Liver (tissue), 9 donors: Measurements from ENCODE around the gene B3GNT4. TPM values are rescaled to one million over a fixed set of nuclear protein-coding genes. Genes with fewer than 3 reads are reported as not detected.

ENCODE experiments used
- DNase-seq: peaks from one replicate; pipeline ENCODE4 v3.0.0-alpha.2; 2017; ENCODE audit warnings: low spot score
- H3K27ac ChIP-seq, 2 donors: one replicate each; pipeline ENCODE4 v1.7.0; 2013; ENCODE audit warnings: inconsistent platforms in 2 of 2, low read length in 2 of 2, control low read depth in 1 of 2, low read depth in 1 of 2, mild to moderate bottlenecking in 1 of 2
- H3K27me3 ChIP-seq, 4 donors: one replicate each; pipeline versions ENCODE4 v1.6.1 to v1.7.0; 2013; ENCODE audit warnings: low read length in 3 of 4, inconsistent platforms in 1 of 4, mild to moderate bottlenecking in 1 of 4, moderate library complexity in 1 of 4; ENCODE audit not compliant: control insufficient read depth in 4 of 4, insufficient read depth in 4 of 4
- H3K36me3 ChIP-seq, 4 donors: one replicate each; pipeline versions ENCODE4 v1.6.1 to v1.7.0; 2013; ENCODE audit warnings: low read length in 3 of 4, mild to moderate bottlenecking in 3 of 4, low read depth in 1 of 4, moderate library complexity in 1 of 4; ENCODE audit not compliant: control insufficient read depth in 4 of 4, insufficient read depth in 3 of 4
- H3K4me1 ChIP-seq, 4 donors: one replicate each; pipeline versions ENCODE4 v1.6.1 to v1.7.0; 2013; ENCODE audit warnings: low read length in 3 of 4, mild to moderate bottlenecking in 3 of 4, moderate library complexity in 1 of 4; ENCODE audit not compliant: control insufficient read depth in 4 of 4, insufficient read depth in 4 of 4
- H3K4me3 ChIP-seq, 3 donors: one replicate each; pipeline versions ENCODE4 v1.6.1 to v1.7.0; 2013; ENCODE audit warnings: low read length in 3 of 3, control low read depth in 1 of 3, low read depth in 1 of 3, mild to moderate bottlenecking in 1 of 3
- H3K9ac ChIP-seq, 2 donors: one replicate each; pipeline ENCODE4 v1.7.0; 2013; ENCODE audit warnings: low read length in 2 of 2, mild to moderate bottlenecking in 2 of 2, moderate library complexity in 2 of 2, control low read depth in 1 of 2, low read depth in 1 of 2
- H3K9me3 ChIP-seq, 4 donors: one replicate each; pipeline versions ENCODE4 v1.6.1 to v1.7.0; 2013; ENCODE audit warnings: low read length in 3 of 4; ENCODE audit not compliant: control insufficient read depth in 4 of 4
- ATF3 ChIP-seq: IDR thresholded peaks from 2 replicates; pipeline ENCODE4 v1.6.1; 2016; ENCODE audit warnings: antibody characterized with exemption
- CTCF ChIP-seq: fragments of 150-350 bp; IDR thresholded peaks from 2 replicates; pipeline ENCODE4 v1.5.1; 2017; ENCODE audit warnings: improper control_type of control experiment, low read depth, low read length; ENCODE audit not compliant: missing input control
- EGR1 ChIP-seq, 2 donors: IDR thresholded peaks; 2 replicates each; pipeline ENCODE4 v1.6.1; 2016 to 2018; ENCODE audit warnings: antibody characterized with exemption in 2 of 2, low read depth in 2 of 2
- FOXA1 ChIP-seq: IDR thresholded peaks from 2 replicates; pipeline ENCODE4 v1.6.1; 2016; ENCODE audit warnings: antibody characterized with exemption
- FOXA2 ChIP-seq: IDR thresholded peaks from 2 replicates; pipeline ENCODE4 v1.6.1; 2016; ENCODE audit warnings: antibody characterized with exemption
- GABPA ChIP-seq, 2 donors: IDR thresholded peaks in 1 of 2; conservative IDR thresholded peaks in 1 of 2; 2 replicates each; pipeline ENCODE4 v1.6.1; 2016; ENCODE audit warnings: antibody characterized with exemption in 2 of 2, mild to moderate bottlenecking in 1 of 2, moderate library complexity in 1 of 2
- HNF4G ChIP-seq: IDR thresholded peaks from 2 replicates; pipeline ENCODE4 v1.6.1; 2016; ENCODE audit warnings: antibody characterized with exemption
- JUND ChIP-seq, 2 donors: IDR thresholded peaks; 2 replicates each; pipeline ENCODE4 v1.6.1; 2016; ENCODE audit warnings: antibody characterized with exemption in 2 of 2
- MAX ChIP-seq: IDR thresholded peaks from 2 replicates; pipeline ENCODE4 v1.6.1; 2016; ENCODE audit warnings: antibody characterized with exemption
- NR2F2 ChIP-seq: IDR thresholded peaks from 2 replicates; pipeline ENCODE4 v1.6.1; 2016; ENCODE audit warnings: antibody characterized with exemption
- RAD21 ChIP-seq, 2 donors: IDR thresholded peaks; 2 replicates each; pipeline ENCODE4 v1.6.1; 2016; ENCODE audit warnings: antibody characterized with exemption in 2 of 2, mild to moderate bottlenecking in 2 of 2
- RXRA ChIP-seq, 2 donors: IDR thresholded peaks; 2 replicates each; pipeline ENCODE4 v1.6.1; 2017 to 2018; ENCODE audit warnings: antibody characterized with exemption in 2 of 2, mild to moderate bottlenecking in 1 of 2
- SP1 ChIP-seq: IDR thresholded peaks from 2 replicates; pipeline ENCODE4 v1.6.1; 2018; ENCODE audit warnings: antibody characterized with exemption, mild to moderate bottlenecking
- TAF1 ChIP-seq: conservative IDR thresholded peaks from 2 replicates; pipeline ENCODE4 v1.6.1; 2016; ENCODE audit warnings: antibody characterized with exemption, mild to moderate bottlenecking
- YY1 ChIP-seq: IDR thresholded peaks from 2 replicates; pipeline ENCODE4 v1.6.1; 2016; ENCODE audit warnings: antibody characterized with exemption, mild to moderate bottlenecking
- ZBTB33 ChIP-seq: IDR thresholded peaks from 2 replicates; pipeline ENCODE4 v1.6.1; 2016; ENCODE audit warnings: antibody characterized with exemption
- WGBS: extraction: QIAGEN DNeasy Blood & Tissue Kit; methylation state at CpG from one replicate; pipeline ENCODE4 v1.1.7; 2013; 5-methylcytosine and 5-hydroxymethylcytosine counted together
- polyA plus RNA-seq, 2 donors: library from polyadenylated mRNA; stranded (reverse) in 1 of 2; unstranded in 1 of 2; fragments of 200-250 nt in 1 of 2; fragments of >200 nt in 1 of 2; fragmentation: Nextera tagmentation in 1 of 2; extraction: Ambion mirVana in 1 of 2; gene quantifications; one replicate each; pipeline versions ENCODE4 v1.2.1 to v1.2.3, GENCODE V29; 2013 to 2015
- total RNA-seq, 2 donors: library from RNA; depleted of rRNA; stranded (reverse); fragments of >200 nt; gene quantifications; one replicate each; pipeline ENCODE4 v1.2.3, GENCODE V29; 2014
- donor health status: healthy.
- donor health status: healthy.
- donor health status: healthy.
- donor health status: healthy.
- donor health status: healthy.

Gene B3GNT4
- total RNA-seq (not detected), polyA plus RNA-seq (under 1 TPM; 0.14 to 0.43 TPM)

- TF ChIP-seq EGR1 (IDR thresholded peaks at IDR 0.05; ENCODE audit: low read depth in 2 of 2) (peak; percentile 34 to 61), CTCF (no peak)
- peak within 1 kb of the TSS in 2 of 3 donors; percentile 52 to 66 for H3K4me3 ChIP-seq
- no peak for DNase-seq
- peaks cover 0 to 4% (median 2%) of the 10 kb centered on the region in 4 donors for H3K27me3 ChIP-seq
- 2% methylated on average over 104 of the region's 104 CpGs for WGBS
- no peak within 1 kb of the TSS for H3K9ac ChIP-seq
- no peaks in the 10 kb centered on the region for H3K9me3 ChIP-seq
- H3K4me1 ChIP-seq: peaks cover 9 to 20% (median 12%) of the 10 kb centered on the region in 4 donors
- no peak within 1 kb of the TSS for H3K27ac ChIP-seq
- peaks cover 3 to 16% (median 8%) of the 10 kb centered on the region in 4 donors for H3K36me3 ChIP-seq
These were observed at the start of gene B3GNT4 for GRCh38 chr12:122203301-122204166. Gene B3GNT4 (plus strand): TSS chr12:122203709. CDS start chr12:122204619, 910 bp downstream.

GRCh38 chr12:122155705-122156104 lies 47.8 kb upstream of the B3GNT4 start:
- no peak overlapping the region for H3K9ac ChIP-seq
- no peak overlapping the region for H3K27ac ChIP-seq
- no peak overlapping the region for H3K4me3 ChIP-seq
- TF ChIP-seq MAX (no peak), SP1 (no peak), ZBTB33 (no peak)
- H3K27me3 ChIP-seq: no peaks in the 10 kb centered on the region
- DNase-seq: no peak
- H3K9me3 ChIP-seq: no peaks in the 10 kb centered on the region
- H3K36me3 ChIP-seq: no peaks in the 10 kb centered on the region
- H3K4me1 ChIP-seq: no peaks in the 10 kb centered on the region
- WGBS: 91% methylated on average over 10 of the region's 10 CpGs

GRCh38 chr12:122158700-122159285 lies 44.7 kb upstream of the B3GNT4 start:
- no peak for DNase-seq
- WGBS: 93% methylated on average over 7 of the region's 7 CpGs
- Histone ChIP-seq H3K36me3 (no peaks in the 10 kb centered on the region), H3K27me3 (no peaks in the 10 kb centered on the region), H3K9ac (no peak overlapping the region), H3K4me3 (no peak overlapping the region), H3K4me1 (no peaks in the 10 kb centered on the region), H3K9me3 (no peaks in the 10 kb centered on the region), H3K27ac (no peak overlapping the region)
- TF ChIP-seq RAD21 (IDR thresholded peaks at IDR 0.05) (no peak), JUND (IDR thresholded peaks at IDR 0.05) (no peak), MAX (no peak), FOXA1 (no peak), ZBTB33 (no peak), RXRA (IDR thresholded peaks at IDR 0.05) (no peak), EGR1 (IDR thresholded peaks at IDR 0.05; ENCODE audit: low read depth in 2 of 2) (no peak), NR2F2 (no peak), SP1 (no peak), YY1 (no peak), HNF4G (no peak), GABPA (IDR thresholded peaks at IDR 0.05 in 1 of 2, conservative IDR thresholded peaks at IDR 0.05 in 1 of 2) (no peak), ATF3 (no peak), FOXA2 (no peak), TAF1 (no peak), CTCF (no peak)
